SK-N-MC (cell line): Measurements from ENCODE around the gene CLIC5.

Experiments used
- EZH2 ChIP-seq: fragments of 200-600 bp; sonication (generic); IDR thresholded peaks from one replicate; pipeline ENCODE4 v1.6.1; 2017; ENCODE audit warnings: antibody characterized with exemption
- POLR2AphosphoS5 ChIP-seq: IDR thresholded peaks from 2 replicates; pipeline ENCODE4 v1.6.1; 2012; ENCODE audit warnings: mild to moderate bottlenecking, low read depth, low read length, borderline replicate concordance

- TF ChIP-seq EZH2 (no peak), POLR2AphosphoS5 (no peak)
These were observed 157.8 kb downstream of the CLIC5 start for GRCh38 chr6:45857827-45858226.
